Skeletal muscle satellite cell (primary cell): ENCODE results near the gene IGSF9. TPM values are rescaled to one million over a fixed set of nuclear protein-coding genes. Genes with fewer than 3 reads are reported as not detected.

Source experiments
- H3K27me3 ChIP-seq: 2 replicates; pipeline ENCODE4 v1.7.0; 2013; ENCODE audit warnings: low read length; ENCODE audit not compliant: control insufficient read depth, insufficient read depth
- H3K36me3 ChIP-seq: 2 replicates; pipeline ENCODE4 v1.7.0; 2013; ENCODE audit warnings: mild to moderate bottlenecking, control low read depth, low read length; ENCODE audit not compliant: insufficient read depth
- H3K4me1 ChIP-seq: 2 replicates; pipeline ENCODE4 v1.7.0; 2013; ENCODE audit warnings: low read length; ENCODE audit not compliant: control insufficient read depth, insufficient read depth
- H3K4me2 ChIP-seq: 2 replicates; pipeline ENCODE4 v1.7.0; 2013; ENCODE audit warnings: mild to moderate bottlenecking, low read length
- H3K4me3 ChIP-seq: 2 replicates; pipeline ENCODE4 v1.7.0; 2013; ENCODE audit warnings: low read length
- H3K9ac ChIP-seq: 2 replicates; pipeline ENCODE4 v1.7.0; 2013; ENCODE audit warnings: mild to moderate bottlenecking, low read depth, low read length, moderate library complexity
- H3K9me3 ChIP-seq: replicated peaks from 2 replicates; pipeline ENCODE4 v1.7.0; 2013; ENCODE audit warnings: mild to moderate bottlenecking, control low read depth, low read length
- total RNA-seq: library from RNA; depleted of rRNA; stranded (reverse); fragments of >200 nt; gene quantifications from 2 replicates; pipeline ENCODE4 v1.2.3, GENCODE V29; 2012; rRNA removed

The IGSF9 gene
- total RNA-seq = not detected in 2 replicates

DNA sequence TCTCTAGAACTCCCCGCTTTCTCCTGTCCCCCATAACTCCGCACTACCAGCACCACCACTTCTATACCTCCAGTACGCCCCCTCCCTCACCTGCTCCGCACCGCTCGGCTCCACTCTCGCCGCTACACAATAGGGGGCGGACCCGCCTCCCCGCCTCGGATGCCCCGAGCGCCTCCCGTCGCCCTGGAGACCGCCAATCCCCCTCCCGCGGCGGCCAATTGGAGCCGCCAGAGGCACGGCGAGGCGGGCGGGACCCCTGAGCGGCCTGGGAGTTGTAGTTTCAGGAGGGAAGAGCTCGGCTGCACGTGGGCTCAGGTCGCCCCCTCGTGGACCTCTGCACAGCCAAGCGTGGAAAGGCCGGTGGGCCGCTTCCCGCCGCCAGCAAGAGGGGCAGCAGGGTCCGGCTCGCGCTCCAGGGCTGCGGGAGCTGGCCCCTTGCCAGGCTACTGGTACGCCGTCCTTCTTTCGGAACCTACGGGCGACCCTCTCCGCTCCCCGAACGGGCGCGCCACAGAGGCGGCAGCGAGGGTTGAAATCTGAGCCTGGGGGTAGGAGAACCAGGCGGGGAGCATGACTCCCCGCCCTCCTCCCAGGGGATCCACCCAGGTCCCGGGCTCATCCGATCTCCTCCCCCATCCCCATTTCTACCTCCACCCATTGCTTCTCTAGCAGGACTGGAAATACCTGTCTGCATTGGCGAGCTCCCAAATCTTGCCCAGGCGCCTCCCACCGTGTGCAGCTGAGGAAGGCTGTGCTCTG, at the start of gene IGSF9:
IGSF9 (minus strand) TSS at position 131 of the 759 bp plus-strand sequence. CDS start 2,159 bp downstream, outside the sequence.
- no peaks in the 10 kb centered on the region for H3K36me3 ChIP-seq
- no peaks in the 10 kb centered on the region for H3K9me3 ChIP-seq
- H3K4me3 ChIP-seq = peak within 1 kb of the TSS; percentile 70
- peaks cover 8% of the 10 kb centered on the region for H3K4me1 ChIP-seq
- peaks cover 68% of the 10 kb centered on the region for H3K27me3 ChIP-seq
- H3K4me2 ChIP-seq = peak within 1 kb of the TSS; percentile 91
- H3K9ac ChIP-seq = peak within 1 kb of the TSS; percentile 38

- Histone ChIP-seq H3K9ac (no peak overlapping the region), H3K9me3 (no peaks in the 10 kb centered on the region), H3K27me3 (no peaks in the 10 kb centered on the region), H3K36me3 (no peaks in the 10 kb centered on the region), H3K4me1 (peaks cover 17% of the 10 kb centered on the region), H3K4me2 (no peak overlapping the region), H3K4me3 (no peak overlapping the region)
Measured at GRCh38 chr1:159994896-159995295, 49.5 kb upstream of the IGSF9 start.

- H3K9ac ChIP-seq = no peak overlapping the region
- H3K9me3 ChIP-seq = no peaks in the 10 kb centered on the region
- no peak overlapping the region for H3K4me3 ChIP-seq
- H3K27me3 ChIP-seq = no peaks in the 10 kb centered on the region
- no peaks in the 10 kb centered on the region for H3K36me3 ChIP-seq
- no peak overlapping the region for H3K4me2 ChIP-seq
- peaks cover 10% of the 10 kb centered on the region for H3K4me1 ChIP-seq
Measured at GRCh38 chr1:159993911-159994310, 48.5 kb upstream of the IGSF9 start.

DNA sequence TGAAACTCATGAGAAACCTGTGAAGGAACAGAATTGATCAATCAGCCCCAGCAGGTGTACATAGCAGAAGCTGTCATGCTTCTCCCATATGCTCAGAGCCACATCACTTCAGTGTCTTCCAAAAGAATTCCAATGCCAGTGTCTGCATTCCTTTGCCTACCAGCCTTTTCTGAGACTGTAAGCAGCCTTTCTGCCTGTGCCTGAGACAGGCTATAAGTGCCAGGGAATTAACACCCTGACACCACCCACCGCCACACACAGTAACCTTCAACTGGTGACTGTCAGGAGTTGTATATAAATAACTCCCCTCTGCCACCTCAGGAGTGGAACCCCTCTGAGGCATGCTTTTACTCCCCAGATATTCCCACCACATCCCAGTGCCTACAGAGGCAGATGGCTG, 46.7 kb upstream of the IGSF9 start:
- Histone ChIP-seq H3K4me3 (no peak overlapping the region), H3K4me2 (no peak overlapping the region), H3K27me3 (no peaks in the 10 kb centered on the region), H3K4me1 (peaks cover 10% of the 10 kb centered on the region), H3K9me3 (no peaks in the 10 kb centered on the region), H3K9ac (no peak overlapping the region), H3K36me3 (no peaks in the 10 kb centered on the region)

- H3K9ac ChIP-seq = no peak overlapping the region
- H3K4me3 ChIP-seq = no peak overlapping the region
- no peaks in the 10 kb centered on the region for H3K36me3 ChIP-seq
- H3K4me1 ChIP-seq = peaks cover 10% of the 10 kb centered on the region
- no peaks in the 10 kb centered on the region for H3K9me3 ChIP-seq
- no peaks in the 10 kb centered on the region for H3K27me3 ChIP-seq
- no peak overlapping the region for H3K4me2 ChIP-seq
Measured at GRCh38 chr1:159991513-159991912, 46.1 kb upstream of the IGSF9 start.

DNA sequence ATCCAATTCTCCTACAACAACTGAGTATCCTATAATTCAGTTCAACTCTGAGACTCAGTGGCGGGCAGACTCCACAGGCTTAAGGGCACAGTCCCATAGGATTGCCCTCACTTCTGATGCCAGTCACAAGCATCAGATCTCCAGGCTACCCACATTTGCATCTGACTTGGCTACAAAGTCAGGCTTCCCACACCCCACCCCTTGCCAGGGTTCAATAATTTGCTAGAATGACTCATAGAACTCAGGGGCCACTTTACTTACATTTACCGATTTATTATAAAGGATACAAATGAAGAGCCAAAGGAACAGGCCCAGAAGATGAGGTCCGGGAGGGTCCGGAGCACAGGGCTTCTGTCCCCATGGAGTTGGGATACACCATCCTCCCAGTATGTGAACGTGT, 44.6 kb upstream of the IGSF9 start:
- H3K27me3 ChIP-seq = peaks cover 1% of the 10 kb centered on the region
- no peak overlapping the region for H3K4me3 ChIP-seq
- H3K9me3 ChIP-seq = no peaks in the 10 kb centered on the region
- H3K4me1 ChIP-seq = no peaks in the 10 kb centered on the region
- no peaks in the 10 kb centered on the region for H3K36me3 ChIP-seq
- H3K4me2 ChIP-seq = no peak overlapping the region
- H3K9ac ChIP-seq = no peak overlapping the region

DNA sequence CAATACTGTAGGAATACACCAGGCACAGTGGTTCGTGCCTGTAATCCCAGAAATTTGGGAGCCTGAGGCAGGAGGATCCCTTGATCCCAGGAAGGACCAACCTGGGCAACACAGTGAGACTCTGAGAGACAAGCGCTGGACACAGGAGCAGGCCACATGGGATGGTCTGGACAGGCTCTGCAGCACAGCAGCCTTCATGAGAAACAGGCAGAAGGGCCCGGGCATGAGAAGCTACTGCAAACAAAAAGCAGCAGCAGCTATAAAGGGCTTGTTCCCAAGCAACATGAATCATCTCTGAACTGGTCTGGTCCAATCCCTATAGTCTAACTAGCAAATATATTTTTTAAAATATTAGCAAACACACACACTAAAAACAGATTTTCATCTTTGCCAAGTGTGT, 44.2 kb upstream of the IGSF9 start:
- peaks cover 4% of the 10 kb centered on the region for H3K27me3 ChIP-seq
- no peak overlapping the region for H3K9ac ChIP-seq
- no peak overlapping the region for H3K4me3 ChIP-seq
- no peaks in the 10 kb centered on the region for H3K36me3 ChIP-seq
- H3K4me1 ChIP-seq = no peaks in the 10 kb centered on the region
- H3K9me3 ChIP-seq = no peaks in the 10 kb centered on the region
- H3K4me2 ChIP-seq = no peak overlapping the region

DNA sequence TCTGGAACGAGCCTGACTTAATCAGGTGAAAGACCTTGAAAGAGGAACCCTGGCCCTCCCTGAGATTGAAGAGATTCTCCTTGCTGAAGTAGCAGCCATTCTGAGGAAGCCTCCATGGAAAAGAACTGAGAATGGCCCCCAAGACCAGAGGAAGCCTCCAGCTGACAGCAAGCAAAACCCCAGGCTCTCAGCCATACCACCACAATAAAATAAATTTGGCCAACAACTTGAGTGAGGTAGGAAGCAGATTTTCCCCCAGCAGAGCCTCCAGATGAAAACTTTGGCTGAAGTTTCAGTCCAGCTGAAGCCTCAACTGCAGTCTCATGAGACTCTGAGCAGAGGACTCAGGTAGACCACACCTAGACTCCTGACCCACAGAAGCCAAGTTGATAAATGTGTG, 42.6 kb upstream of the IGSF9 start:
- no peak overlapping the region for H3K4me2 ChIP-seq

DNA sequence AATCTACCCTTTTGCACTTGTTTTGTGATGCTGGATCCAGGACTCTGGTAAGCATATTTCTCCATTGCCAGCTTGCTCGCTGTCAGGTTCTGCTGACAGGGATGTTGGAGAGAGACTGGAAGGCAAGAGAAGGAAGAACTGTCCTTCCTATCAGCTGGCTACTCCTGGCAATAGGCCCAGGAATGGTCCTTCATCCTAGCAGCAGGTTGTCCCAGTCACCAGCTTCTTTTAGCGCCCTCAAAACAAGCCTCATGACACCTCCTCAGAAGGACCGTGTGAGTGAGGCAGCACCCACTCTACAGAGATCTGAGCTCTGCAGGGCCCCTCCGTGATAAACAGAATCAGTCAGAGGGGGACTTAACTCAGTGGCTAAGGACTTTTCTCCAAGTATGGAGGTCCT, 41.8 kb upstream of the IGSF9 start:
- peaks cover 14% of the 10 kb centered on the region for H3K27me3 ChIP-seq
- H3K4me3 ChIP-seq = no peak overlapping the region
- H3K4me2 ChIP-seq = no peak overlapping the region
- no peak overlapping the region for H3K9ac ChIP-seq
- H3K4me1 ChIP-seq = no peaks in the 10 kb centered on the region
- H3K9me3 ChIP-seq = no peaks in the 10 kb centered on the region
- H3K36me3 ChIP-seq = no peaks in the 10 kb centered on the region

More for the DNA sequence above, 42.6 kb upstream of the IGSF9 start:
- no peaks in the 10 kb centered on the region for H3K4me1 ChIP-seq
- no peaks in the 10 kb centered on the region for H3K36me3 ChIP-seq
- H3K27me3 ChIP-seq = peaks cover 14% of the 10 kb centered on the region
- no peaks in the 10 kb centered on the region for H3K9me3 ChIP-seq
- H3K9ac ChIP-seq = no peak overlapping the region
- no peak overlapping the region for H3K4me3 ChIP-seq

DNA sequence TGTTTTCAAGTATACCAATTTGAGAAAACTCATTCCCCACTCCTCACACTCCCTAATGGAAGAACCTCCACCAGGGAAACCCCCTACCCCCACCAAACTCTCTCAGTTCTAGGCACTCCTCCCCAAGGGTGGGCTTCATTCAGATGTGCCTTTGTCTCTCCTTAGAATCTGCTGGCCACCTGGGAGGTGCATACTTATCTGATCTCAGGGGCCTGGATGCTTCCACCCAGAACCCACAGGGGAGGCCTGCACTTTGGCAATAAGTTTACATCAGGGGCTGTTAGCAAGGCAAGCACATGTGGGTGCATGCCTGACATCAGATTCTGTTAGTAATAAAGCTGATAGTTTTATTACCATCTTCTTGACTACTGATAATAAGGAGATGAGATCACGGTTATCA, 41.1 kb upstream of the IGSF9 start:
- Histone ChIP-seq H3K4me1 (no peaks in the 10 kb centered on the region), H3K9ac (no peak overlapping the region), H3K4me3 (no peak overlapping the region), H3K4me2 (no peak overlapping the region), H3K9me3 (no peaks in the 10 kb centered on the region), H3K36me3 (no peaks in the 10 kb centered on the region), H3K27me3 (peaks cover 18% of the 10 kb centered on the region)

GRCh38 chr1:159986093-159986492, 40.7 kb upstream of the IGSF9 start:
- Histone ChIP-seq H3K27me3 (peaks cover 19% of the 10 kb centered on the region), H3K4me3 (no peak overlapping the region), H3K36me3 (no peaks in the 10 kb centered on the region), H3K4me1 (no peaks in the 10 kb centered on the region), H3K9ac (no peak overlapping the region), H3K4me2 (no peak overlapping the region), H3K9me3 (no peaks in the 10 kb centered on the region)

GRCh38 chr1:159985473-159985872, 40.1 kb upstream of the IGSF9 start:
- Histone ChIP-seq H3K4me2 (no peak overlapping the region), H3K9me3 (no peaks in the 10 kb centered on the region), H3K27me3 (peaks cover 19% of the 10 kb centered on the region), H3K36me3 (no peaks in the 10 kb centered on the region), H3K4me3 (no peak overlapping the region), H3K9ac (no peak overlapping the region), H3K4me1 (no peaks in the 10 kb centered on the region)
